AG04449 (cell line): Measurements from ENCODE around the gene KCNB1.

Experiments used
- CTCF ChIA-PET: fragments of 350-600 bp; formaldehyde crosslinking; extraction: SDS; loops from one replicate; lab custom pipeline; 2021; ENCODE audit warnings: antibody characterized with exemption; lab: Yijun Ruan, JAX
- POLR2A ChIA-PET: fragments of 400-600, 350-600 bp; formaldehyde crosslinking; extraction: SDS; loops from one replicate; lab custom pipeline; 2020; ENCODE audit warnings: antibody characterized with exemption, inconsistent platforms; lab: Yijun Ruan, JAX
- DNase-seq: peaks from one replicate; pipeline ENCODE4 v3.0.0-alpha.2; 2010; ENCODE audit warnings: low read depth, low spot score
- H3K4me3 ChIP-seq: 2 replicates; pipeline ENCODE4 v1.5.1; 2011; ENCODE audit warnings: low read depth, mild to moderate bottlenecking, control low read depth, low read length
- CTCF ChIP-seq: IDR thresholded peaks from one replicate; pipeline ENCODE4 v1.5.1; 2011; ENCODE audit warnings: mild to moderate bottlenecking, moderate library complexity, low read length, control low read depth, inconsistent platforms; ENCODE audit not compliant: insufficient read depth; ENCODE audit errors: missing control alignments

Gene KCNB1

DNA sequence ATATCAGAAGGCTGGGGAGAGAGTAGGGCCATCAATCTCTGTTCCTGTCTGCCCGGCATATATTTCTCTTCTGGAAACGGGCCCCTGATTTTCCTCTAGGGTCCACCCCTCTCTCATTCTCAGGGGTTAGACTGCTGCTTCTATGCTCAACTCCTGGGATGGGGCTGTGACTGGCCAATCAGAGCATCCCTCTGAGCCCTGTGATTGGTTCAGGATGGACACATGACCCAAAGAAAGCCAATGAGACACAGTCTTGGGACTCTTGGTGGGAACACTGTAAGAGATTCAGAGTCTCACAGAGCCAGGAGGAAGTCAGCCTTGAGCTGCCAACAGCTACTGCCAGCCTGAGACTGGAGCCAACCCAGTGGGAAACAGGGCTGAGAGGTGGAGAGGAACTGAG, 31.0 kb upstream of the KCNB1 start:
- H3K4me3 ChIP-seq = no peak overlapping the region
- no peak for TF ChIP-seq CTCF
- DNase-seq = no peak
- ChIA-PET CTCF (interaction anchor here (0.9 to 15.5 kb wide), 5 partner anchors 12 to 178 kb away, joined by 3 to 313 read pairs (median 4); no protein-coding TSS in a partner anchor), POLR2A (no interaction called here)

GRCh38 chr20:49513009-49513408, 30.5 kb upstream of the KCNB1 start:
- DNase-seq = no peak
- ChIA-PET POLR2A (no interaction called here), CTCF (interaction anchor here (1.5 to 15.5 kb wide), 4 partner anchors 13 to 177 kb away, joined by 3 to 313 read pairs (median 6); no protein-coding TSS in a partner anchor)
- no peak for TF ChIP-seq CTCF
- H3K4me3 ChIP-seq = no peak overlapping the region

DNA sequence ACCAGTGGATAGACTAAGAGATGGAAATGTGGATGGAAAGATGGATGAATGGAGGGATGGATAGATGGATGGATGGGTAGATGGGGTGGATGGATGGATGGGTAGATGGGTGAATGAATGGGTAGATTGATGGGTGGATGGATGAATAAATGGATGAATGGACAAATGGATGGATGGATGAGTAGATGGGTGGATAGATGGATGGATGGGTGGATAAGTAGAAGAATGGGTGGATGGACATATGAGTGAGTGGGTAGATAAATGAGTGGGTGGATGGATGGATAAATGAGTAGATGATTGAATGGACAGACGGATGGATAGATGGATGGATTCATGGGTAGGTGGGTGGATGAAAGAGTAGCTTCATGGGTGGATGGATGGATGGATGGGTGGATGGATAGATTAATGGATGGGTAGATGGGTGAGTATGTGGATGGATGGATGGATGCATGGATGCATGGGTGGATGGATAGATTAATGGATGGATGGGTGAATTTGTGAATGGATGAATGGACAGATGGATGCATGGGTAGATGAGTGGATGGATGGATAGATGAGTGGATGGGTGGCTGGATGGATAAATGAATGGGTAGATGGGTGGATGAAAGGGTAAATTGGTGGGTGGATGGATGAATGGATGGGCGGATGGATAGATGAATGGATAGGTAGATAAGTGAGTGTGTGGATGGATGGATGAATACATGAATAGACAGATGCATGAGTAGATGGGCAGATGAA, 29.5 kb upstream of the KCNB1 start:
- H3K4me3 ChIP-seq = no peak overlapping the region
- ChIA-PET POLR2A (no interaction called here), CTCF (interaction anchor here (1.1 to 16.3 kb wide), 4 partner anchors 9 to 176 kb away, joined by 3 to 313 read pairs (median 70); partner anchors contain the start of gene KCNB1)
- no peak for TF ChIP-seq CTCF
- DNase-seq = no peak

- peak; percentile 66 for DNase-seq
- POLR2A ChIA-PET = interaction anchor here (0.7 kb wide), 1 partner anchor 165 kb away, joined by 3 read pairs; no protein-coding TSS in a partner anchor
- CTCF ChIA-PET = interaction anchor here (0.8 to 16.3 kb wide), 13 partner anchors 8 to 200 kb away, joined by 3 to 313 read pairs (median 4); partner anchors contain the start of gene KCNB1
- H3K4me3 ChIP-seq = no peak overlapping the region
- TF ChIP-seq CTCF = no peak
Measured at GRCh38 chr20:49510562-49511122, 28.2 kb upstream of the KCNB1 start.

GRCh38 chr20:49508435-49509199, 26.1 kb upstream of the KCNB1 start:
- ChIA-PET POLR2A (no interaction called here), CTCF (interaction anchor here (0.8 to 16.3 kb wide), 22 partner anchors 10 to 189 kb away, joined by 3 to 313 read pairs (median 3); partner anchors contain the start of gene KCNB1)
- TF ChIP-seq CTCF = peak; percentile 55
- no peak for DNase-seq
- no peak overlapping the region for H3K4me3 ChIP-seq
